SK-N-MC (cell line): ENCODE measurements around the gene CAPN11.

Source experiments
- EZH2 ChIP-seq: fragments of 200-600 bp; sonication (generic); IDR thresholded peaks from one replicate; pipeline ENCODE4 v1.6.1; 2017; ENCODE audit warnings: antibody characterized with exemption
- FOXP2 ChIP-seq: optimal IDR thresholded peaks from 2 replicates; pipeline ENCODE3; 2011; ENCODE audit warnings: mild to moderate bottlenecking, moderate library complexity; ENCODE audit not compliant: insufficient read depth; ENCODE audit errors: extremely low read length, control extremely low read depth
- POLR2AphosphoS5 ChIP-seq: IDR thresholded peaks from 2 replicates; pipeline ENCODE4 v1.6.1; 2012; ENCODE audit warnings: mild to moderate bottlenecking, low read depth, low read length, borderline replicate concordance

- no peak for TF ChIP-seq FOXP2
- TF ChIP-seq EZH2: no peak
- TF ChIP-seq POLR2AphosphoS5: no peak
These were observed 11.4 kb upstream of the CAPN11 start for GRCh38 chr6:44147256-44147655.
